ENCODE measurements around the gene OTOL1. TPM values are rescaled to one million over a fixed set of nuclear protein-coding genes. Genes with fewer than 3 reads are reported as not detected.

OTOL1 gene
- total and polyA plus RNA-seq, 2 donors (not counting 3 experiments of a cell fraction or from before 2014, with no cell fraction given): not detected

GRCh38 chr3:161474139-161474538 lies 22.5 kb upstream of the OTOL1 start:
- H3K27ac ChIP-seq (ENCODE audit: insufficient read depth, low read depth, low read length): no peak overlapping the region

More at GRCh38 chr3:161474139-161474538, 22.5 kb upstream of the OTOL1 start:
- BruUV-seq (replicated peaks): no TSS peak
- Histone ChIP-seq H3K4me2 (ENCODE audit: insufficient read depth, low read length) (no peak overlapping the region), H3K27me3 (ENCODE audit: control insufficient read depth in 2 of 2, insufficient read depth in 2 of 2, low read length in 2 of 2) (no peaks in the 10 kb centered on the region), H4K20me1 (replicated peaks; ENCODE audit: control insufficient read depth, extremely low read depth, insufficient read depth, low read length) (no peaks in the 10 kb centered on the region), H3K9me1 (replicated peaks; ENCODE audit: control insufficient read depth, extremely low read depth, insufficient read depth, low read length) (no peaks in the 10 kb centered on the region), H3K4me3 (replicated peaks in 1 of 3; ENCODE audit: insufficient read depth in 1 of 3, low read depth in 1 of 3, low read length in 3 of 3) (no peak overlapping the region), H3K9me3 (replicated peaks; ENCODE audit: control insufficient read depth, insufficient read depth, low read length) (no peaks in the 10 kb centered on the region), H3K36me3 (ENCODE audit: control insufficient read depth in 2 of 2, extremely low read depth in 1 of 2, insufficient read depth in 2 of 2, low read length in 2 of 2) (no peaks in the 10 kb centered on the region), H3K9ac (replicated peaks; ENCODE audit: extremely low read depth, insufficient read depth, low read length) (no peak overlapping the region), H2AFZ (ENCODE audit: low read depth, low read length) (no peak overlapping the region), H3K79me2 (ENCODE audit: control insufficient read depth, insufficient read depth, low read length) (no peaks in the 10 kb centered on the region), H3K4me1 (ENCODE audit: control insufficient read depth, extremely low read depth, insufficient read depth, low read length) (no peaks in the 10 kb centered on the region)
- intact Hi-C loops (cut with micrococcal nuclease) (no loop called here), dilution Hi-C loops (cut with MboI; ENCODE audit: extremely low pct_ligation_motif_present, low sequenced_read_pairs) (no loop called here)
- FAIRE-seq: no peak
- TF ChIP-seq FOS (IDR thresholded peaks at IDR 0.05; ENCODE audit: borderline replicate concordance, insufficient read depth, low read length) (no peak), CTCF (IDR thresholded peaks at IDR 0.05; ENCODE audit: extremely low read depth in 1 of 2, insufficient read depth in 1 of 2, low read depth in 1 of 2, low read length in 2 of 2) (no peak), MAX (IDR thresholded peaks at IDR 0.05; ENCODE audit: insufficient read depth, insufficient read length) (no peak), POLR2A (IDR thresholded peaks at IDR 0.05; ENCODE audit: low read depth, low read length) (no peak), POLR2AphosphoS5 (IDR thresholded peaks at IDR 0.05; ENCODE audit: insufficient read depth, low read depth, low read length) (no peak), MYC (IDR thresholded peaks at IDR 0.05; ENCODE audit: low read depth, low read length) (no peak), JUN (IDR thresholded peaks at IDR 0.05; ENCODE audit: borderline replicate concordance, insufficient read depth, insufficient read length, low read depth) (no peak), EZH2 (IDR thresholded peaks at IDR 0.05; ENCODE audit: borderline replicate concordance, low read depth, low read length, severe bottlenecking) (no peak), GATA2 (IDR thresholded peaks at IDR 0.05; ENCODE audit: insufficient read depth, insufficient read length, low read depth, low read length) (no peak)
- CTCF ChIA-PET: no interaction called here
- DNase-seq (ENCODE audit: low read depth, low spot score): no peak
- POLR2A ChIA-PET: no interaction called here

Measured in endothelial cell of umbilical vein (primary cell).